Measurements from ENCODE around the gene SH2B2. TPM values are rescaled to one million over a fixed set of nuclear protein-coding genes. Genes with fewer than 3 reads are reported as not detected.
A peak's percentile ranks its signal among the peaks of the same experiment; 100 is the strongest.

SH2B2 gene
- total RNA-seq, 1 experiment from 2014 or later: 7.0 TPM

- no peak for DNase-seq (ENCODE audit: low read depth)
- in situ Hi-C loops (cut with HindIII; ENCODE audit: low pct_unique_long_range_greater_than_20kb, low sequenced_read_pairs): no loop called here
These were observed 4.0 kb upstream of the SH2B2 start for GRCh38 chr7:102282465-102283362.

- DNase-seq (ENCODE audit: low read depth): no peak
- in situ Hi-C loops (cut with HindIII; ENCODE audit: low pct_unique_long_range_greater_than_20kb, low sequenced_read_pairs): no loop called here
These were observed 3.0 kb upstream of the SH2B2 start for GRCh38 chr7:102283477-102284189.

- DNase-seq (ENCODE audit: low read depth): no peak
- in situ Hi-C loops (cut with HindIII; ENCODE audit: low pct_unique_long_range_greater_than_20kb, low sequenced_read_pairs): no loop called here
These were observed 2.3 kb upstream of the SH2B2 start for GRCh38 chr7:102284399-102284798.

GRCh38 chr7:102284891-102285539, 1.7 kb upstream of the SH2B2 start:
- no peak for DNase-seq (ENCODE audit: low read depth)

GRCh38 chr7:102285540-102286236, 980 bp upstream of the SH2B2 start:
- in situ Hi-C loops (cut with HindIII; ENCODE audit: low pct_unique_long_range_greater_than_20kb, low sequenced_read_pairs): no loop called here

More at GRCh38 chr7:102284891-102285539, 1.7 kb upstream of the SH2B2 start:
- in situ Hi-C loops (cut with HindIII; ENCODE audit: low pct_unique_long_range_greater_than_20kb, low sequenced_read_pairs): no loop called here

GRCh38 chr7:102287111-102287980, 678 bp downstream of the SH2B2 start:
- in situ Hi-C loops (cut with HindIII; ENCODE audit: low pct_unique_long_range_greater_than_20kb, low sequenced_read_pairs): no loop called here
- DNase-seq (ENCODE audit: low read depth): peak; percentile 41

More at GRCh38 chr7:102285540-102286236, 980 bp upstream of the SH2B2 start:
- DNase-seq (ENCODE audit: low read depth): no peak

- in situ Hi-C loops (cut with HindIII; ENCODE audit: low pct_unique_long_range_greater_than_20kb, low sequenced_read_pairs): no loop called here
These were observed 1.3 kb downstream of the SH2B2 start for GRCh38 chr7:102287981-102288278.

GRCh38 chr7:102288285-102288930, 1.7 kb downstream of the SH2B2 start:
- in situ Hi-C loops (cut with HindIII; ENCODE audit: low pct_unique_long_range_greater_than_20kb, low sequenced_read_pairs): no loop called here
- DNase-seq (ENCODE audit: low read depth): no peak

More at GRCh38 chr7:102287981-102288278, 1.3 kb downstream of the SH2B2 start:
- DNase-seq (ENCODE audit: low read depth): no peak

- DNase-seq (ENCODE audit: low read depth): no peak
- in situ Hi-C loops (cut with HindIII; ENCODE audit: low pct_unique_long_range_greater_than_20kb, low sequenced_read_pairs): no loop called here
These were observed 2.4 kb downstream of the SH2B2 start for GRCh38 chr7:102289057-102289456.

- no peak for DNase-seq (ENCODE audit: low read depth)
- in situ Hi-C loops (cut with HindIII; ENCODE audit: low pct_unique_long_range_greater_than_20kb, low sequenced_read_pairs): no loop called here
These were observed 4.6 kb downstream of the SH2B2 start for GRCh38 chr7:102291056-102291915.

GRCh38 chr7:102291916-102292267, 5.2 kb downstream of the SH2B2 start:
- DNase-seq (ENCODE audit: low read depth): no peak
- in situ Hi-C loops (cut with HindIII; ENCODE audit: low pct_unique_long_range_greater_than_20kb, low sequenced_read_pairs): no loop called here

- no peak for DNase-seq (ENCODE audit: low read depth)
- in situ Hi-C loops (cut with HindIII; ENCODE audit: low pct_unique_long_range_greater_than_20kb, low sequenced_read_pairs): no loop called here
These were observed 6.4 kb downstream of the SH2B2 start for GRCh38 chr7:102292813-102293798.

GRCh38 chr7:102294589-102294988, 7.9 kb downstream of the SH2B2 start:
- in situ Hi-C loops (cut with HindIII; ENCODE audit: low pct_unique_long_range_greater_than_20kb, low sequenced_read_pairs): no loop called here
- DNase-seq (ENCODE audit: low read depth): no peak

- no peak for DNase-seq (ENCODE audit: low read depth)
These were observed 8.9 kb downstream of the SH2B2 start for GRCh38 chr7:102295346-102296178.

GRCh38 chr7:102296179-102296438, 9.4 kb downstream of the SH2B2 start:
- DNase-seq (ENCODE audit: low read depth): no peak
- in situ Hi-C loops (cut with HindIII; ENCODE audit: low pct_unique_long_range_greater_than_20kb, low sequenced_read_pairs): no loop called here

More at GRCh38 chr7:102295346-102296178, 8.9 kb downstream of the SH2B2 start:
- in situ Hi-C loops (cut with HindIII; ENCODE audit: low pct_unique_long_range_greater_than_20kb, low sequenced_read_pairs): no loop called here

Data from Caki2 (cell line).